Endometrium (tissue), 2 donors: ENCODE data around the gene TRERF1.

Source experiments
- FAIRE-seq: peaks from 2 replicates; lab custom pipeline; 2012; peaks lifted over from hg19 to GRCh38; lab: Jason Lieb, UNC
- donor health status: control.
- donor health status: control.

The TRERF1 gene

DNA sequence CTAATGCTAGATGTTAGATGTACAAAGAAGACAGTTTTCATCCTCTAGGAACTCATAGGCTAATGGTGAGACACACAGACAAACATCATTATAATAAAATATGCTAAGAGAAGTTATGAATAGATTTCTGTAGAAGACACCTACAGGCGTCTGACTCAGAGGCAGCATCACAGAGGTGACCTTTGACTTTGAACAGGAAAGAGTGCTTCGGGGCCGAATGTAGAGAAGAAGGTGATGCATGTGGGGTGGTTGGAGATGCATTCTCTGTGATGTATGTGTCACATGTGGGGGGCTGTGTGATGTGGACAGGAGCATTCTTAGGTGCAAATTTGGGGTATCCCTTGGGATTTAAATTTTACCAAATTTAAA is 271.8 kb downstream of the TRERF1 start:
- FAIRE-seq = no peak

- no peak for FAIRE-seq
Observed at GRCh38 chr6:42179261-42179944, 272.3 kb downstream of the TRERF1 start.

DNA sequence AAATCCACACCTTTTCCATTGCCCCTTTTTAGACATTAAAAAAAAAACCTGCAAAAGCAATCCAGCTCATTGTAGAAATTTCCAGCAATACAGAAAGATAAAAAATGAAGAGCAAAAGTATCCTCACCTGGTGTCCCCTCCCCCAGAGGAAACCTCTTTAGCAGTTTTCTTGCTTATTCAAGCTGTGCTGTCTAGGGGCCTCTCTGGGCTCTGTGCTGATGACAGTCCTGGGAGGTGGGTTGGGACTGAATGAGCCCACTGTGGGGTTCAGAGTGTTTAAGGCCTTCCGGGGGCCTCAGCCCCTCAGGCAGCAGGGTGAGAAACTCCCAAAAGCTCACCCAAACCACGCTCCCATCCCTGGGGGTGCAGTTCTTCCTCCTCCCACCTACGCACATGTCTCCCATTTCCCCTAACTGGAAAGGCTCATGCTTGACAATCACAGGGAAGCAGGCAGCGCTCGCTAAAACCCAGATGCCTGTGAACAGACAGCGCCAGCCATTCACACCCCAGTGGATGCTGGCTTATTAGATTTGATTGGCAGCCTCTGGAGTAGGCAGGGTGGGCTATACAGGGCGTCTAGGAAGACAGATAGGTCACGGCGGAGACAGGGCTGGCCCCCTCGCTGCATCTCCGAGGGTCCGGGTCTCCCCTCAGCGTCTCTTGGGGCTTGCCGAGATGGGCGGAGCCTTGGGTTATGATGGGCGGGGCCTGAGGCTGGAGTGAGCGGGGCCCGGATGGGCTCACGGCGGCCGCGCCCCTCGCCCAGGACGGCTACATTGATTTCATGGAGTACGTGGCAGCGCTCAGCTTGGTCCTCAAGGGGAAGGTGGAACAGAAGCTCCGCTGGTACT is 274.0 kb downstream of the TRERF1 start:
- FAIRE-seq = no peak

GRCh38 chr6:42176981-42177380 is 274.7 kb downstream of the TRERF1 start:
- no peak for FAIRE-seq

DNA sequence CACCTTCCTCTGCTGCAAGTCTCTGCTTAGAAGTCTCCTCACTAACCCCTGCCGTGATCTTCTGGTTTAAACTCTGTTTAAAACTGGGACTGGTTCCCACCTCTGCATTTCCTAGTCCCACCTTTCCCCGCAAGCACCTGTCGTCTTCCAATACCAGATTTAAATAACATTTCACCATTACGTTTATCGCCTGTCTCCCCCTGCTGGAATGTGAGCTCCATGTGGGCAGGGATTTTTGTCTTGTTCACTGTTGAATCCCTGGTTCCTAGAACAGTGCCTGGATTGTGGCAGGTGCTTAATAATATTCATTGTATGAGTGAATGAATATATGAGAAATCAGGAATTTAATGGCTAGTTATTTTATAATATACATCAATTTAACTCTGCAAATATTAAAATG is 275.9 kb downstream of the TRERF1 start:
- no peak for FAIRE-seq
